ENCODE results near the gene GLRX5.

The GLRX5 gene

GRCh38 chr14:95557832-95558231 is 23.0 kb downstream of the GLRX5 start:
- no peak for TF ChIP-seq CTCF (conservative IDR thresholded peaks at IDR 0.05)
- no peak overlapping the region for H3K27ac ChIP-seq

GRCh38 chr14:95559203-95559602 is 24.4 kb downstream of the GLRX5 start:
- TF ChIP-seq CTCF (conservative IDR thresholded peaks at IDR 0.05), result no peak
- peak overlapping the region; percentile 24; the same call in 1 of the 2 replicates for H3K27ac ChIP-seq

GRCh38 chr14:95561001-95561412 is 26.2 kb downstream of the GLRX5 start:
- peak; percentile 97 for TF ChIP-seq CTCF (conservative IDR thresholded peaks at IDR 0.05)

GRCh38 chr14:95562892-95563685 is 28.2 kb downstream of the GLRX5 start:
- TF ChIP-seq CTCF (conservative IDR thresholded peaks at IDR 0.05), result no peak
- no peak overlapping the region for H3K27ac ChIP-seq

More at GRCh38 chr14:95561001-95561412, 26.2 kb downstream of the GLRX5 start:
- H3K27ac ChIP-seq, result no peak overlapping the region

GRCh38 chr14:95564060-95564459 is 29.2 kb downstream of the GLRX5 start:
- H3K27ac ChIP-seq, result no peak overlapping the region
- TF ChIP-seq CTCF (conservative IDR thresholded peaks at IDR 0.05), result no peak

- H3K27ac ChIP-seq, result no peak overlapping the region
- TF ChIP-seq CTCF (conservative IDR thresholded peaks at IDR 0.05), result no peak
Measured at GRCh38 chr14:95569440-95569839, 34.6 kb downstream of the GLRX5 start.

GRCh38 chr14:95573313-95573712 is 38.5 kb downstream of the GLRX5 start:
- TF ChIP-seq CTCF (conservative IDR thresholded peaks at IDR 0.05), result no peak
- no peak overlapping the region for H3K27ac ChIP-seq
